Skeletal muscle tissue (tissue), 4 donors: ENCODE measurements around the gene IFITM10. TPM values are rescaled to one million over a fixed set of nuclear protein-coding genes. Genes with fewer than 3 reads are reported as not detected.

Experiments used
- H3K27ac ChIP-seq: one replicate; pipeline ENCODE4 v1.7.0; 2013; ENCODE audit warnings: mild to moderate bottlenecking, low read depth, low read length, inconsistent platforms
- H3K27me3 ChIP-seq, 3 donors: one replicate each; pipeline ENCODE4 v1.7.0; 2013; ENCODE audit warnings: low read length in 3 of 3; ENCODE audit not compliant: control insufficient read depth in 3 of 3, insufficient read depth in 3 of 3
- H3K36me3 ChIP-seq, 3 donors: one replicate each; pipeline ENCODE4 v1.7.0; 2013; ENCODE audit warnings: low read length in 3 of 3; ENCODE audit not compliant: control insufficient read depth in 3 of 3, insufficient read depth in 3 of 3
- H3K4me1 ChIP-seq, 3 donors: one replicate each; pipeline ENCODE4 v1.7.0; 2013; ENCODE audit warnings: low read length in 3 of 3, mild to moderate bottlenecking in 3 of 3; ENCODE audit not compliant: control insufficient read depth in 3 of 3, insufficient read depth in 3 of 3
- H3K4me3 ChIP-seq, 3 donors: one replicate each; pipeline ENCODE4 v1.7.0; 2013; ENCODE audit warnings: low read length in 3 of 3
- H3K9ac ChIP-seq, 3 donors: one replicate each; pipeline ENCODE4 v1.7.0; 2013; ENCODE audit warnings: low read length in 3 of 3, mild to moderate bottlenecking in 3 of 3, moderate library complexity in 2 of 3, low read depth in 1 of 3
- H3K9me3 ChIP-seq, 3 donors: one replicate each; pipeline ENCODE4 v1.7.0; 2013; ENCODE audit warnings: low read length in 3 of 3; ENCODE audit not compliant: control insufficient read depth in 3 of 3
- total RNA-seq: library from RNA; depleted of rRNA; stranded (reverse); fragments of >200 nt; gene quantifications from one replicate; pipeline ENCODE4 v1.2.3, GENCODE V29; 2014
- donor health status: Osteomylitis.

IFITM10 gene
- total RNA-seq, 1 donor from 2014 or later: not detected

- Histone ChIP-seq H3K36me3 (no peaks in the 10 kb centered on the region), H3K27ac (no peak overlapping the region), H3K9me3 (no peaks in the 10 kb centered on the region), H3K27me3 (peaks cover 0 to 19% (median 0%) of the 10 kb centered on the region in 3 donors), H3K4me1 (peaks cover 0 to 3% (median 2%) of the 10 kb centered on the region in 3 donors), H3K4me3 (no peak overlapping the region), H3K9ac (no peak overlapping the region)
Measured at GRCh38 chr11:1783725-1784529, 33.5 kb upstream of the IFITM10 start.

- Histone ChIP-seq H3K27me3 (peaks cover 0 to 22% (median 3%) of the 10 kb centered on the region in 3 donors), H3K9ac (no peak overlapping the region), H3K36me3 (no peaks in the 10 kb centered on the region), H3K4me1 (peaks cover 0 to 3% (median 2%) of the 10 kb centered on the region in 3 donors), H3K27ac (no peak overlapping the region), H3K4me3 (no peak overlapping the region), H3K9me3 (no peaks in the 10 kb centered on the region)
Measured at GRCh38 chr11:1782831-1783724, 32.7 kb upstream of the IFITM10 start.

GRCh38 chr11:1782031-1782590 is 31.7 kb upstream of the IFITM10 start:
- H3K27me3 ChIP-seq: peaks cover 0 to 27% (median 7%) of the 10 kb centered on the region in 3 donors
- no peak overlapping the region for H3K27ac ChIP-seq
- H3K9ac ChIP-seq: no peak overlapping the region
- H3K4me3 ChIP-seq: no peak overlapping the region
- peaks cover 0 to 3% (median 2%) of the 10 kb centered on the region in 3 donors for H3K4me1 ChIP-seq
- no peaks in the 10 kb centered on the region for H3K9me3 ChIP-seq
- H3K36me3 ChIP-seq: no peaks in the 10 kb centered on the region

- peaks cover 0 to 3% (median 2%) of the 10 kb centered on the region in 3 donors for H3K4me1 ChIP-seq
Measured at GRCh38 chr11:1781593-1781975, 31.2 kb upstream of the IFITM10 start.

GRCh38 chr11:1780700-1781592 is 30.6 kb upstream of the IFITM10 start:
- H3K27me3 ChIP-seq: peaks cover 0 to 30% (median 12%) of the 10 kb centered on the region in 3 donors

More at GRCh38 chr11:1781593-1781975, 31.2 kb upstream of the IFITM10 start:
- Histone ChIP-seq H3K9me3 (no peaks in the 10 kb centered on the region), H3K4me3 (no peak overlapping the region), H3K27me3 (peaks cover 0 to 28% (median 12%) of the 10 kb centered on the region in 3 donors), H3K9ac (no peak overlapping the region), H3K27ac (no peak overlapping the region), H3K36me3 (no peaks in the 10 kb centered on the region)

GRCh38 chr11:1779806-1780699 is 29.7 kb upstream of the IFITM10 start:
- no peak overlapping the region for H3K4me3 ChIP-seq
- H3K27ac ChIP-seq: no peak overlapping the region
- peaks cover 0 to 3% (median 0%) of the 10 kb centered on the region in 3 donors for H3K4me1 ChIP-seq
- no peaks in the 10 kb centered on the region for H3K36me3 ChIP-seq
- no peaks in the 10 kb centered on the region for H3K9me3 ChIP-seq
- H3K9ac ChIP-seq: no peak overlapping the region
- H3K27me3 ChIP-seq: peaks cover 0 to 30% (median 12%) of the 10 kb centered on the region in 3 donors

More at GRCh38 chr11:1780700-1781592, 30.6 kb upstream of the IFITM10 start:
- Histone ChIP-seq H3K36me3 (no peaks in the 10 kb centered on the region), H3K9ac (no peak overlapping the region), H3K27ac (no peak overlapping the region), H3K9me3 (no peaks in the 10 kb centered on the region), H3K4me3 (no peak overlapping the region), H3K4me1 (peaks cover 0 to 3% (median 2%) of the 10 kb centered on the region in 3 donors)

GRCh38 chr11:1779034-1779805 is 28.8 kb upstream of the IFITM10 start:
- H3K27ac ChIP-seq: no peak overlapping the region
- H3K27me3 ChIP-seq: peaks cover 0 to 30% (median 12%) of the 10 kb centered on the region in 3 donors
- H3K9me3 ChIP-seq: no peaks in the 10 kb centered on the region
- no peak overlapping the region for H3K4me3 ChIP-seq
- no peak overlapping the region for H3K9ac ChIP-seq
- H3K36me3 ChIP-seq: no peaks in the 10 kb centered on the region
- H3K4me1 ChIP-seq: peaks cover 0 to 3% (median 0%) of the 10 kb centered on the region in 3 donors
